HG03135 (cell line): ENCODE results near the gene C3orf20.

Source experiments
- ATAC-seq: cut with Tn5 transposase; IDR thresholded peaks from one replicate; pipeline ENCODE4 v1.9.1; 2021; ENCODE audit warnings: mild to moderate bottlenecking, moderate library complexity; ENCODE audit not compliant: unreplicated experiment

The C3orf20 gene

GRCh38 chr3:14698601-14699244 lies 23.8 kb downstream of the C3orf20 start:
- ATAC-seq, result no peak

- ATAC-seq, result no peak
Observed at GRCh38 chr3:14699643-14700042, 24.7 kb downstream of the C3orf20 start.

GRCh38 chr3:14700891-14701290 lies 25.9 kb downstream of the C3orf20 start:
- no peak for ATAC-seq

GRCh38 chr3:14701676-14702075 lies 26.7 kb downstream of the C3orf20 start:
- no peak for ATAC-seq

- no peak for ATAC-seq
Observed at GRCh38 chr3:14703128-14703750, 28.3 kb downstream of the C3orf20 start.

GRCh38 chr3:14703791-14704190 lies 28.9 kb downstream of the C3orf20 start:
- no peak for ATAC-seq

GRCh38 chr3:14706096-14706495 lies 31.2 kb downstream of the C3orf20 start:
- no peak for ATAC-seq

GRCh38 chr3:14716591-14716990 lies 41.6 kb downstream of the C3orf20 start:
- no peak for ATAC-seq

- ATAC-seq, result no peak
Observed at GRCh38 chr3:14717307-14717706, 42.4 kb downstream of the C3orf20 start.

GRCh38 chr3:14718539-14718938 lies 43.6 kb downstream of the C3orf20 start:
- no peak for ATAC-seq

- ATAC-seq, result no peak
Observed at GRCh38 chr3:14719006-14719405, 44.1 kb downstream of the C3orf20 start.

GRCh38 chr3:14721126-14721864 lies 46.4 kb downstream of the C3orf20 start:
- no peak for ATAC-seq

- no peak for ATAC-seq
Observed at GRCh38 chr3:14725013-14725412, 50.1 kb downstream of the C3orf20 start.

- no peak for ATAC-seq
Observed at GRCh38 chr3:14725564-14726440, 50.9 kb downstream of the C3orf20 start.

GRCh38 chr3:14726441-14726780 lies 51.5 kb downstream of the C3orf20 start:
- ATAC-seq, result no peak

GRCh38 chr3:14728113-14728512 lies 53.2 kb downstream of the C3orf20 start:
- ATAC-seq, result no peak

GRCh38 chr3:14730703-14731382 lies 55.9 kb downstream of the C3orf20 start:
- no peak for ATAC-seq

GRCh38 chr3:14740983-14741382 lies 66.0 kb downstream of the C3orf20 start:
- no peak for ATAC-seq

- ATAC-seq, result no peak
Observed at GRCh38 chr3:14741510-14741909, 66.6 kb downstream of the C3orf20 start.

- ATAC-seq, result no peak
Observed at GRCh38 chr3:14744556-14744955, 69.6 kb downstream of the C3orf20 start.

GRCh38 chr3:14750650-14751049 lies 75.7 kb downstream of the C3orf20 start:
- ATAC-seq, result no peak
